Gastroesophageal sphincter (tissue), 3 donors: ENCODE data around the gene ELP2.

Experiments used
- CTCF ChIP-seq, 4 experiments: fragments of 200-600 bp in 2 of 4; fragments of 450-650 bp in 2 of 4; sonication (generic) in 1 of 4; IDR thresholded peaks; one replicate each; pipeline ENCODE4 v1.5.1; 2017 to 2019; ENCODE audit warnings: antibody characterized with exemption in 4 of 4, mild to moderate bottlenecking in 2 of 4, moderate library complexity in 2 of 4
- POLR2A ChIP-seq, 2 donors: fragments of 450-650 bp; IDR thresholded peaks; one replicate each; pipeline ENCODE4 v1.6.1; 2017; ENCODE audit warnings: antibody characterized with exemption in 2 of 2, mild to moderate bottlenecking in 2 of 2, moderate library complexity in 1 of 2
- POLR2AphosphoS5 ChIP-seq: sonication (generic); formaldehyde crosslinking; IDR thresholded peaks from one replicate; pipeline ENCODE4 v1.6.1; 2017; ENCODE audit warnings: antibody characterized with exemption

- TF ChIP-seq POLR2A (IDR thresholded peaks at IDR 0.05) = no peak
- TF ChIP-seq CTCF (IDR thresholded peaks at IDR 0.05) = no peak
- TF ChIP-seq POLR2AphosphoS5 = no peak
Measured at GRCh38 chr18:36107477-36107876, 22.2 kb upstream of the ELP2 start.
